IPS-NIHi7 (cell line): Measurements from ENCODE around the gene CCDC81.

ENCODE experiments used
- DNase-seq: peaks from one replicate; pipeline ENCODE4 v3.0.0; 2012; ENCODE audit warnings: mixed read lengths; ENCODE audit errors: extremely low spot score

Gene CCDC81

GRCh38 chr11:86464509-86465221 lies 90.0 kb downstream of the CCDC81 start:
- no peak for DNase-seq

- DNase-seq: no peak
These were observed 93.5 kb downstream of the CCDC81 start for GRCh38 chr11:86468169-86468568.

GRCh38 chr11:86469491-86470388 lies 95.1 kb downstream of the CCDC81 start:
- DNase-seq: no peak
